GM19099 (cell line): ENCODE measurements around the gene AGAP1.

Source experiments
- POLR2A ChIP-seq: IDR thresholded peaks from 3 replicates; pipeline ENCODE4 v1.6.1; 2011; ENCODE audit warnings: low read depth; ENCODE audit not compliant: insufficient read length; ENCODE audit errors: extremely low read depth

AGAP1 gene

DNA sequence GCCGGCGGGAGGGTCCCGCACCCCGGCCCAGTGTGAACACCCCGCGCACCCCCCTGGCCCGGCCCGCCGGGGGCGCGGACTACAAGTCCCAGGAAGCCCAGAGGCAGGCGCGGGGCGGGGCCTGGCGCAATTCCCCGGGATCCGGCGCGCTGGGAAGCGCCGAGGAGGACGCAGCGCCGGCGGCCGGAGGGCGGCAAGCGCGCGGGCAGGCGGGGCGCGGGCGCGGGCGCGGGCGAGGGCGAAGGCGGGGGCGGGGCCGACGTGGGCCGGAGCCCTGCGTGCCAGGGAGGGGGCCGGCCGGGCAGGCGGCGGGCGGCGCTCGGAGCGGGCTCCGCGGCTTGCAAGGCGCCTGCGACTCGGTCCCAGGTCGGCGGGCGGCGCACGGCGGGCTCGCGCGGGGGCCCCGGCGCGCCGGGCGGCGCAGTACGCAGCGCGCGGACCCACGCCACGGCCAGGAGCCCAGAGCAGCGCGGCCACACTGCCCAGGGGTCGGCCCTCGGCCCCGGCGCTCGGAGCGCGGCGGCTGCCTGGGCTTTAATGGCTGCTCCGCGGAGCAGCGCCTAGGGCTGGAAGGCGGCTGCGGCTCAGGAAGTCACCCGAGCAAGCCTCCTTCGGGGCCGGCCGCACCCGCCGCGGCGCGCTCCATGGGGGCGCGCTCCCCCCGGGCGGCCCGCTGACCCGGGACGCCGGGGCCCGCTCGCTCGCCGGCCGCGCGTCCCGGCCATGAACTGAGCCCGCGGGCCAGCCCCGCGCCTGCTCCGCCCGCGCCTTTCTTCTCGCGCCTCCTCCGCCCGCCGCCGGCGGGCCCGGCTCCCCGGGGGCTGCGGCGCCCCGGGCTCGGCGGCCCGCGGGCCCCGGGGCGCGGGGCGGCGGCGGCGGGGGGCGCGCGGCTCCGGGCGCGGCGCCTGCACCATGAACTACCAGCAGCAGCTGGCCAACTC, at the start of gene AGAP1:
AGAP1 (plus strand) TSS at position 269 of the 941 bp plus-strand sequence.
- TF ChIP-seq POLR2A, result no peak

DNA sequence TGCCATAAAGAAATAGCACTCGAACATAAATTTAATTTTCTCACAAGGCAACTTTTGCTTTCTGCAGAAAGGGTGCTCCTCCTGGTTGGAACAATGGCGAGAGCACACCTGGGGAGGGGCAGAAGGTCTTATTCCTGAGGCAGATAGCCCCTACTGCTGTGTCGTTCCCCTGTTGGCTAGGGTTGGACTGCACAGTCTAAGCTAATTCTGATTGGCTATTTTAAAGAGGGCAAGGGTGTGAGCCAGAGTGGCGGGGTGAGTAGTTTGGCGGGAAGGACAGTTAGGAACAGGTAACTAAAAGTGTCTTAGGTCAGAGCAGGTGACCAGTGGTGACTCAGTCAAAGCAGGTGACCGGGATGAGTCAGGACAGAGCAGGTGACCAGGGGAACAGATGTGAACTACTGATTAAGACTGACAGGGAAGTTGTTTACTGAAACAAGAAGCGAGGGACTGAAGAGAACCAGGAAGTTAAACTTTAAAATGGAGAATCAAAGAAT, 49.7 kb upstream of the AGAP1 start:
- TF ChIP-seq POLR2A, result no peak

DNA sequence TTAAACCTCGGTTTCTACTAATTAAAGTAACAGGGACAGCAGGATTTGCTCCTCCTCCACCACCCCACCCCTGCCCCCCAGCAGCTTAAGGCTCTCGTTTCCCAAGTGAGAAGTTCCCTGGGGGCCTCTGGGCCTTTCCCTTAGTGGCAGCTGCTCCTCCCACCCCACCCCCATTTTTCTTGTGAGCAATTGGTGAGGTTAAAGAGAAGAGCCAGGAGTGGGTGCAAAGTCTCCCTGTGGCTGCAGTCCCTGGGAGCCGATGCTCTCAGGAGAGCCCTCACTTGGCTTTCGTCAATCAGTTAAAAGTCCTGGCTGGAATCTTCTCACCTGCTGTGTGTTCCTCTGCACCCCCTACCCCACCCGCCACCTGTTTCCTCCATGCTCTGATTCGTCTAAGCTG, 48.7 kb upstream of the AGAP1 start:
- no peak for TF ChIP-seq POLR2A

DNA sequence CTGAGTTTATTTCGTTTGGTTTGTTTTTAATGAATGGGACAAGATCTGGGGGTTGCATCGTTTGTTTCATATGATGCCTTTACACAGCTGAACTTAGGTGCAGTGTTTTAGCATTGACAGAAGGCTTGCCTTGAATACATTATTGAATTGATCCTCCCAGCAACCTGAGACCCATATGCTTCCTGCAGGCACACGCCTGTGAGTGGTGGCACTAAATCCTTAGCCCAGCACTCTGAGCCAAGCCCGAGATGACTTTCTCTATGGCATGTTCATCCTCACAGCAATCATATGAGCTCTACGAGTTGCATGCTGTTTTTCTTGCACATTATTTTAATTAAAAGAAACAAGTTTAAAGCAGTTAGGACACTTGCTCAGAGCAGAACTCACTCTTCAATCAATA, 47.8 kb upstream of the AGAP1 start:
- TF ChIP-seq POLR2A, result no peak

DNA sequence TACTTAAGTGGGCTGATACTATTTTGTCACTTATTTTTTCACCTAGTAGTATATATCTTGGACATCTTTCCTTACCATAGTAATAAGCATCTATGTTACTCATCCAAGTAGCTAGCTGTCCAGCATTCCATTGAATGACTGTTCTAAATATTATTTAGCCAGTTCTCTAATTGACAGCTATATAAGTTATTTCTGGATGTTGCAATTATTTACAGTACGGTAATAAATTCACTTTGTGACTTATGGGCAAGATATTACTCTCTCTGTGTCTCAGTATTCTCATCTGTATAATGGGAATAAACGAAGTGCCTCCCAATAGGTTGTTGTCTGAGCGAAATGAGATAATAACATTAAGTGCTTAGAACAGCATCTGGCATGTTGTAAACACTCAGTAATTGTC, 46.6 kb upstream of the AGAP1 start:
- TF ChIP-seq POLR2A, result no peak

DNA sequence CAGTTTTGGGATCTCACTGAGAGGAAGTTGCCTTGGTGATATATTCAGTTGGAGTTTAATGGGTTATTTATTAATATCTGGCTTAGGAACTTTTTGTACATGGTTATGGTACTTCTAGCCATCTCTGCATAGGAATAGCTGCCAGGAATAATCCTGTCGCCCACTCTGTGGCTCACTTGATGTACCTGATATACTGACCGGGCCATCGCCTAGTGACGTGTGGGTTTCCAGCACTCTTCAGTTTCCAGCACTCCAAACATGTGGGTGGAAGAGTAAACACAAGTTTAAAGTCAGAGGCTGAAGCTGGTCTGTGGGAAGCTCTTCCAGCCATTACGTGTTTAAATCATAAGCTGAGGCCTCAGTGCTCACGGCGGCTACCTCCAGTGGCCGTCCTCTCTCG, 44.3 kb upstream of the AGAP1 start:
- no peak for TF ChIP-seq POLR2A

DNA sequence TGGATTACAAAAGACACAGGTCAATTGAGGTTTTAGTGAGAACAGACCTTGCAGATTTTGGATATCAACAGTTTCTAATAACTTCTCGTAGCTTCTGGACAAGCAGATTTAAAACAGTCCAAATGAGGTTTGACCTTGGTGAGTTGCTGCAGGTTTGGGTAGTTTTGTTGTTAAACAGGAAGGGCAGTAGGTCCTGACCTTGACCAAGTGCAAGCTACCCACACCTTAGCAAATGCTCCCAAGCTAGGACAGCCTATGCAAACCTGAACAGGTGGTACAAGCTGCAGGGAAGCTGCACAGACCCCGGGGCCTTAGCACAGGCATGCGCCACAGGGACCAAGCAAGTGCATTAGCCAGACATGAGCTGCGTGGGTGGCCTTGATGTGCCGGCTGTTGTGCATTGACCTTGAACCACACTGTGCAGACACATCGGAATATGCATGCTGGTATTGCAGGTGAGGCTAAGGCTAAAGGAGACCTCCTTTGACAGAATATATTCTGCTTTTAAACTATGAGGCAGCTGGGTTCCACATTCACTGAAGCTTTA, 40.2 kb upstream of the AGAP1 start:
- TF ChIP-seq POLR2A, result no peak

DNA sequence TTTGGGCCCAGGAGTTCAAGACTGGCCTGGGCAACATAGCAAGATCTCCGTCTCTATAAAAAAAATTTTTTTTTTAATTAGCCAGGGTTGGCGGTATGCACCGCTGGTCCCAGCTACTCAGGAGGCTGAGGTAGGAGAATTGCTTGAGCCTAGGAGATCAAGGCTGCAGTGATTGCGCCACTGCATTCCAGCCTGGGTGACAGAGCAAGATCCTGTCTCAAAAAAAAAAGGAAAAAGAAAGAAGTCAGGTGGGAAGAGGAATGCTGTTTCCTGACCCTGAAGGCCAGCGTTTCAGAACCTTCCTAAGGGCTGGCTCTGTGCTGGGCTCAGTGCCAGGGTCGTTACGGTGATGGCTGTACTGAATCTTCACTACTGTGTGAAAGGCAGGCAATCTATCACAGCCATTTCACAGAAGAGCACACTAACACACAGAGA, 35.0 kb upstream of the AGAP1 start:
- TF ChIP-seq POLR2A, result no peak

DNA sequence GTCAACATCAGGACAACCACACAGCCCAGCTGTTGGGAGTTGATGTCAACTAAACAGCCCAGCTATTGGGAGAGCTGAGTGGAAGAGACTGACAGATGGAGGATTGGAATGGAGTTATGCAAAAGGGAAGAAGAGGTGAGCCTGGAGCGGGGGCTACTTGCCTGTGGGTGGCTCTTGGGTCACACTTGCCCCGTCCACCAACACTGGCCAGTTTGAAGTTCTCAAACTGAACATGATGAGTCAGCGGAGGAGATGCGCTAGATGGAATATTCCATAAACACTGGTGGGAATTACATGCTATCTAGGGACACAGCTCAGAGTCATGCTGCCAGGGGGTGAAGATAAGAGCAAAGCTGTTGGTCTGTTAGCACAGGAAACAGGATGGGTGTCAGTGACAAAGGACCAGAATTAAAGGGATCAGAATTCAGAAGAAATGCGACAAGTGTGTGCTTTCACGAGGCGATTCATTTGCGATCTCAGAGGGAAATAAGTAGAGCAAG, 33.2 kb upstream of the AGAP1 start:
- no peak for TF ChIP-seq POLR2A

DNA sequence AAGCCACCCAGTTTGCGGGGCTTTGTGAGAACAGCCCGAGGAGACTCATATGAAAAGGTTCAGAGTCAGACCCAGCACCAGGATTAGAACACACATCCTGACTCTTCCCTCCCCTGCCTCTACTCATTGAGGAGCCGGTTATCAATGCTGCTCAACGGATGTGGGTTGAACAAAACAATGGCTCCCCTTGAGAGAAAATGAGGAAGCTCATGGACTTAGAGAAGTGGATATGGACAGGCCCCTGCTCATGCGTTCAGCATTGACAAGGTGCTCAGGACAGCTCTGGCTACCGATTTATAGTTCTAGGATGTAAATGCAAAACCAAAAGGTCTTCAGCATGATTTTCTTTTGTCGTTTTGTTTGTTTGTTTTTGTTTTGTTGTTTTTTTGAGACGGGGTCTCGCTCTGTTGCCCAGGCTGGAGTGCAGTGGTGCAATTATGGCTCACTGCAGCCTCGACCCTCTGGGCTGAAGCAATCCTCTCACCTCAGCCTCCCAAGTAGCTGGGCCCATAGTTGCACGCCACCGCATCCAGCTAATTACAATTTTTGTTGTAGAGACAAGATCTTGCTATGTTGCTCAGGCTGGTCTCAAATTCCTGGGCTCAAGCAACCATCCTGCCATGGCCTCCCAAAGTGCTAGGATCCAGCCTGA, 32.0 kb upstream of the AGAP1 start:
- no peak for TF ChIP-seq POLR2A

DNA sequence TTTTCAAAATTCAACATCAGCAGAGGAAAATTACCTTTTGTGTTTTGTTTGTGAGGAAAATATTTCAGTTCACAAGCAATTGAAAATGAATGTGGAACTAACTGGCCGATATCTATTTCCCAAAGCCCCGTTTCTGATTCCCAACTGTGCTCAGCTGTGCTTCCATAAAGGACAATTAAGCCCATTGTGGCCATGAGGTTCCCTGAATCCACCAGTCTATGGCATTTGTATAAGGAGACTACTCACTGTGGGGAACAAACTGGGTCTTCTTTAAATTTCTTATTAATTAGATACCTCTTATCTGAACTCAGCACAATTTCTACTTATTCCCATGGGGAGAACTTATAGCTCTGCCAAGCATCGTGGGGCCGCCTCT, 31.4 kb upstream of the AGAP1 start:
- TF ChIP-seq POLR2A, result no peak

DNA sequence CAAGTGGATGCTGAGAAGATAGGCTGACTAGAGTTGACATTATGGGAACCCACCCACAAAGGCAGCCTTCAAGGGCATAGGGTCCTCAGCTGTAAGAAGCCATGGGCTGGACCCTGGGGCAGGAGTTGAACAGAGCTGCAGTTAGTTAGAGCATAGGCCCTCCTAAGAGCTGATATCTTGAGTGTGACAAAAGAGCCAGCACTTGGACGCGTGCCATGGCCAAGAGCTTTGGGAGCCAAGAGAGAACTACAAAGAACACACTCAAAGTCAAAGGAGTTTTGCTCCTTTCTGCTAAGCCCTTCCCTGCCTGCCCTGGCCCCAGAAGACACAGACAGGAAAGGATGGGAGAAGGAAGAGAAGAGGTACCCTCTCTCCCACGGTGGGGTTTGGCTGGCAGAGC, 29.9 kb upstream of the AGAP1 start:
- TF ChIP-seq POLR2A, result no peak

DNA sequence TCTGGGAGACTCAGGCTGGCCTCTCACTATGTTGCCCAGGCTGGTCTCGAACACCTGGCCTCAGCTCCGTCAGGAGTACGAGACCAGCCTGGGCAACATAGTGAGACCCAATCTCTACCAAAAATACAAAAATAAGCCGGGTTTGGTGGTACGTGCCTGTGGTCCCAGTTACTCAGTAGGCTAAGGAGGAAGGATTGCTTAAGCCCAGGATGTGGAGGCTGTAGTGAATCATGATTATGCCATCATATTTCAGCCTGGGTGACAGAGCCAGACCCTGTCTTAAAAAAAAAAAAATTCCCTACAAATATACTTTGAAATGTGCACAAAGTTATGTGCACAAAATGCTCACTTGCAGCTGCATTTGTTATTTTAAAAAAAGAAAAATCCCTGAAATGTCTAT, 26.3 kb upstream of the AGAP1 start:
- TF ChIP-seq POLR2A, result no peak

DNA sequence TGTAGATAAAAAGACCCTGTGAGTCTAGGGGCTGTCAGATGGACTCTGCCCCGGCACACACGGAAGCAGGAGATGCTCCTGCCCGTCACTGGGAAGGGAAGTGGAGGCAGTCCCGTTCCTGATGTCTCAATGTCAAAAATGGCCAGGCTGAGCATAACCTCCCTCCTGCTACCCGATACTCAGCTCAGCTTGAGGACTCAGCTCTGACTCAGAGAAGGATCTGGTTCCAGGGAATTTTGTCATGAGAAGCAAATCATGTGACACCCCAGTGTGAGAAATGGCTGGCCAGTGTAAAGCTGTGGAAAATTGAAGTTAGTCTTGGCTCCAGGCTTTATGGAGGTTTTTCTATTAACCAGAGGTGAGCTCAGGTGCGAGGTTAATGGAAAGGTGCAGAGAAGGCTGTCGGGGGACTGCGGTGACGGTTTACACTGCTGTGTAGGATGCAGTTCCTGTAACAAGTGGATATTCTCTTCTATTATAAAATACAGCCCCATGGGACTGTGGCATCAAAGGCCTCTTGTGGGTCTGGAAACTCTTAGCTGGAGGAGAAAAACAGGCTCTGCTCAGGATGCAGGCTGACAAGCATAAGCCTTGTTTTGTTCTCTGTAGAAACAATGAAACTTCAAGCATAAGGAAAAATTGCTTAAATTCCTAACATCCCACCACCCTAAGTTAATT, 24.7 kb upstream of the AGAP1 start:
- no peak for TF ChIP-seq POLR2A

DNA sequence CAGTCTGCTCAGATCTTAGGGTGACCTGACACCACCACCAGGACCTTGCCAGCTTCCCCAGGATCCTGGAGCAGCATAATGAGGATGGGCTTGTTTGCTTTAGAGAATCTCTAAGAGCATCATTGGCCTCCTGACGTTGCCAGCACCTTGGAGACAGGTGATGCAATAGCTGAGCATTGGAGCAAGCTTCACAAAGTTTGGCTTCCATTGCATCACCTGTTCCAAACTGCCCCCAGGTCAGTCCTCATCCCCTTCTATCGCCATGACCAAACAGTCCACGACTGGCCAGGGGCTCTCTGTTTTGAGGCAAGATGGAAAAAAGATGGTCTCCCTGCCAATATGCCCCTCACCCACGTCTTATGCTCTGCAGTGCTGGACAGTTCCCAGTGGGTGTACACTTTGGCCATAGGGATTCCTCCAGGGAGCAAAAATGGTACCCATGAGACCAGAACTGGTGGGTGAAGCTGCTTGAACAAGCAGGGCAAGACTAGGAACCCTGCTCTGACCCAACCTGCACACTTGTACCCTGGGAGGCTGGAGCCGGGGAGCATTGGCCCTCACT, 22.6 kb upstream of the AGAP1 start:
- no peak for TF ChIP-seq POLR2A
